ENCODE results near the gene SYPL1.

SYPL1 gene

GRCh38 chr7:106116161-106116704 is 4.1 kb upstream of the SYPL1 start:
- no peaks in the 10 kb centered on the region for H3K36me3 ChIP-seq (ENCODE audit: insufficient read depth, low read length)
- no peak overlapping the region for H2AFZ ChIP-seq (ENCODE audit: low read depth, low read length)
- peaks cover 4% of the 10 kb centered on the region for H3K4me1 ChIP-seq (ENCODE audit: insufficient read depth, low read length)

DNA sequence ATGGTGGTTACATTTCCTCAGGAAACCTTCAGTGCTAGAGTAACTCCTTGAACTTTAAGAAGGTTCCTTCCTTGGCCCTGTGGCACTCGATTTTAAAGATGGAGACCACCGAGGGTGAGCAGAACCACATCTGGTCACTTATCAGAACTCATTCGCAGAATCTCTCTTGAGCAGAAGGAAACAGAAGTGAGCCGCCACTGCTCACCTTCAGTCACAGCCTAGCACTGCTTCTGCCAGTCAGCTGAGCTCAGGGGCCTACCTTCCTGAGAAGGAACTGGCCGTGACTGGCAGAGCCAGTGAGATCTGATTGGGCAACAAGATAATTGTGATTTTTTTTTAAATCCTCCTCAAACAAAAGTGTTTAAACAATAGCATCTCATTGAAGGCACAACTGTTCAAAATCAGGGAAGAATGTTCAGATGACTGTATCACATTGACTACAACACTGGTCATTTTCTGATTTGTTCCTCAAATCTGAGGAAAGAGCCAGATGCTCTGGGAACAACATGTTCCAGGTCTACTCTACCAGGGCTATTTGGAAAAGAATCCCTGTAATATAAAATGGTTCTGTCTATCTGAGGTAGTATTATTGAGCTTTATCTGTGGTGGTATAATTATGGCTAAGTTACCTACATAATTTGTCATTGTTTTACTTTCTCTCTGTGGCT is 2.7 kb upstream of the SYPL1 start:
- peaks cover 11% of the 10 kb centered on the region for H3K4me1 ChIP-seq (ENCODE audit: insufficient read depth, low read length)
- H3K27me3 ChIP-seq (ENCODE audit: insufficient read depth, low read length), result peaks cover 13% of the 10 kb centered on the region
- H2AFZ ChIP-seq (ENCODE audit: low read depth, low read length), result no peak overlapping the region
- H3K36me3 ChIP-seq (ENCODE audit: insufficient read depth, low read length), result no peaks in the 10 kb centered on the region
- no peak overlapping the region for H3K4me3 ChIP-seq (ENCODE audit: low read length)
- H3K9me3 ChIP-seq (ENCODE audit: low read length), result no peaks in the 10 kb centered on the region

More at GRCh38 chr7:106116161-106116704, 4.1 kb upstream of the SYPL1 start:
- Histone ChIP-seq H3K27me3 (ENCODE audit: insufficient read depth, low read length) (peaks cover 19% of the 10 kb centered on the region), H3K4me3 (ENCODE audit: low read length) (no peak overlapping the region), H3K9me3 (ENCODE audit: low read length) (no peaks in the 10 kb centered on the region)

DNA sequence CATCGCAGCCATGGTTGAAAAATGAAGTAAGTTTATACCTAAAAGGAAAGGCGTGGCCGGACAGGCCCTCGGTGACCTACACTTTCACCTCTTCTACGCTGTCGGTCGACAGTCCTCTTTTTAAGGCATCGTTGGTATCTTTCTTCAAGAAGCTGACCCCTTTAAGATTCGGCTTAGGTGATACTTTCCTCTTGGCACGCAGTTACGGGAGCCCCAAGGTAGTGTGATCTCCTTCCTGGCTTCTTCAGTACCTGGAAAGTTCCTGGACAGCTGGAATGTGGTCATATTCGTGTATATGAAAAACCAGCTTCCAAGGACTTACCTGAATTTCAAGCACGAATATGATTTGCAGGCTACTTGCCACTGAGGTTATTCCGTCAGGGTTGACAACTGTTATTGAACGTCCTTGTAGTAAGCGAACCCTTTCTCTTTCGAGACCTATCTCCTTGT is 885 bp upstream of the SYPL1 start:
- Histone ChIP-seq H2AFZ (ENCODE audit: low read depth, low read length) (peak overlapping the region; percentile 77), H3K27me3 (ENCODE audit: insufficient read depth, low read length) (peaks cover 10% of the 10 kb centered on the region), H3K36me3 (ENCODE audit: insufficient read depth, low read length) (no peaks in the 10 kb centered on the region), H3K4me3 (ENCODE audit: low read length) (peak overlapping the region; percentile 99), H3K4me1 (ENCODE audit: insufficient read depth, low read length) (peaks cover 29% of the 10 kb centered on the region), H3K9me3 (ENCODE audit: low read length) (no peaks in the 10 kb centered on the region)

DNA sequence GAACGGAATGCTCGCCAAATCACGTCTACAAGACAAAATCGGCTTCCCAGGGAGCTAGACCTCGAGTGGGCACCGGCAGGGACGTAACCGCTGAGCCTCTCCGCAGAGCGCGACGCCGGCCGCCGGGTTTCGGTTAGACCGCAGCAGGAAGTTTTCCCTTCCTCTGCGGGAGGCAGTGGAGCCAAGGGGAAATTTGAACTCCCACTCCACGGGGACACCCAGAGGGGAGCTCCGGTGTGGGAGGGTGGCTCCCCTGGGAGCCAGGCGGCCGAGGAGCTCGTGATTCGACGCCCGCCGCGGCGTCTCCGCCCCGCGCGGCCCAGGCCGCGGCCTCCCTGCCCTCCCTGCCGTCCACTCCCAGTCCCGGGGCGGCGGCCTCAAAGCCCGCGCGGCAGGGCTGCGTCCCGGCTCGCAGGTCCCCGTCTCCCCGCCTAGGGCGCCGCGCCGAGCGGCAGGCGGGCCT is 426 bp downstream of the SYPL1 start:
- Histone ChIP-seq H3K4me3 (ENCODE audit: low read length) (peak overlapping the region; percentile 99), H3K4me1 (ENCODE audit: insufficient read depth, low read length) (peaks cover 29% of the 10 kb centered on the region), H2AFZ (ENCODE audit: low read depth, low read length) (peak overlapping the region; percentile 94), H3K27me3 (ENCODE audit: insufficient read depth, low read length) (peaks cover 3% of the 10 kb centered on the region), H3K9me3 (ENCODE audit: low read length) (no peaks in the 10 kb centered on the region), H3K36me3 (ENCODE audit: insufficient read depth, low read length) (no peaks in the 10 kb centered on the region)

DNA sequence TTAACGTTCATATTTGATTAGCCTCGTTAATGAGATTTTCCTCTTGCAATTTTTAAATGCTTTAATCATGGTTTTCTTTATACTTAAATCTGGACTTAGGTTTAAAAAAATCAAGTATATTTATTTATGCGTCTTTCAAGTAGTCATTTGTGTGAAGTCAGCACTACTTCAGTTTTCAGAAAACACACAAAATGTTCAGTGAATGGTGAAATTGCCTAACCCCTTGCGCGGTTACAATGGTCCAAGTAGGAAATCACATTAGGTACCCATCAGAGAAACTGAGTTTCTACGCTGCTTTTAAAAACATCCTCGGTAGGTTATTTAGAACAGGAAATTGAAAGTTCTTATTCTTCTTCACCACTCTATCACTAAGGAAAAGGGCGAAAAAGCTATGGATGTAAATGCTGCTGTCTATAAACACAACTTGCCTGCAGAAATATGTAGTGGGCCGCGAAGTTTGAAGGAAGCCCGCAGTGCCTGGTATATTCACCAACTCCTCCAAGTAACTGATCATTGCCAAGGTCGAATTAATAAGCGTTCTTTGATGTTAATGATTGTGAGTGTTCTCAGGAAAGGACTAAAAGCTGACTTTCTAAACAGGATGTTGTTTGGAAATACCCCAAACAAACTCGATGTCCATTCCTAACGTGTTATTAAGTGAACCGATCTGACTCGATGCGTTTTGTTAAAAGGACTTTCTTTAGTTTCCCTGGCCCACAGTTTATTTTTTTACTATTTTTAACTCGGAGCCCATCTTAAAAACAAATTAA is 1.0 kb downstream of the SYPL1 start:
- H3K4me1 ChIP-seq (ENCODE audit: insufficient read depth, low read length), result peaks cover 29% of the 10 kb centered on the region
- no peaks in the 10 kb centered on the region for H3K36me3 ChIP-seq (ENCODE audit: insufficient read depth, low read length)
- no peaks in the 10 kb centered on the region for H3K9me3 ChIP-seq (ENCODE audit: low read length)
- H3K4me3 ChIP-seq (ENCODE audit: low read length), result peak overlapping the region; percentile 99
- no peaks in the 10 kb centered on the region for H3K27me3 ChIP-seq (ENCODE audit: insufficient read depth, low read length)
- H2AFZ ChIP-seq (ENCODE audit: low read depth, low read length), result peak overlapping the region; percentile 94

DNA sequence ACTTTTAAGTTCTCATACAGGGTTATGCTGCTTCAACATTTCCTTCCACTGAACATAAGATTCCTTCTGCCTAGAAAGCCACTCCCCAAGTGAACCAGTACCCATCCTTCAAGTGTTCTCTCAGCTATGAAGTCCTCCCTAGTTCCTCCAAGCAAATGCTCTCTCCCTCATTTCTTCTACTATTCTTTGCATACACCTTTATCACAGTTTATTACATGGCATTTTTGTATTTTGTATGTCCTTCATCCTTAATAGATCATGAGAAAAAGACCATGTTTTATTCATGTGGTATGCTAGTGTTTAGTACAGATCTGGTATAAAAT is 1.9 kb downstream of the SYPL1 start:
- Histone ChIP-seq H3K9me3 (ENCODE audit: low read length) (no peaks in the 10 kb centered on the region), H3K4me1 (ENCODE audit: insufficient read depth, low read length) (peaks cover 29% of the 10 kb centered on the region), H3K36me3 (ENCODE audit: insufficient read depth, low read length) (no peaks in the 10 kb centered on the region), H3K4me3 (ENCODE audit: low read length) (peak overlapping the region; percentile 99), H3K27me3 (ENCODE audit: insufficient read depth, low read length) (no peaks in the 10 kb centered on the region), H2AFZ (ENCODE audit: low read depth, low read length) (no peak overlapping the region)

- Histone ChIP-seq H3K36me3 (ENCODE audit: insufficient read depth, low read length) (no peaks in the 10 kb centered on the region), H3K27me3 (ENCODE audit: insufficient read depth, low read length) (no peaks in the 10 kb centered on the region), H3K9me3 (ENCODE audit: low read length) (no peaks in the 10 kb centered on the region), H3K4me3 (ENCODE audit: low read length) (peak overlapping the region; percentile 99), H2AFZ (ENCODE audit: low read depth, low read length) (no peak overlapping the region), H3K4me1 (ENCODE audit: insufficient read depth, low read length) (peaks cover 29% of the 10 kb centered on the region)
Measured at GRCh38 chr7:106109521-106110237, 2.4 kb downstream of the SYPL1 start.

DNA sequence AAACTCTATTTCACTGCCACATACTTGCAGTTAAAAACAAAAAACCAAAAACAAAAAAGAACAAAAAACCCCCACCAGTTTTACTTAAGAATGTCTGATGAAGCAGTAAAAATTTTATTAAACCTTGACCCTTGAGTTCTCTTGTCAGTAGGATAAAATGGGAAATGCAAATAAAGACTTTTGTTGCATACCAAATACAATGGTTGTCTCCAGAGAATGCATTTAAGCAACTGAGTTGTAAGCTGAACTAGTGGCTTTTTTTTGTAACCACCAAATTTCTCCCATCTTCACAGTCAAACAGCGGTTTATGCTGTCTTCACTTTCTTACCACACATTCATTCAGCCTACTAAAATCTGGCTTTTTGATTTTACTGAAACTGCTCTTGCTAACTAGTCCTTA is 3.1 kb downstream of the SYPL1 start:
- Histone ChIP-seq H3K4me1 (ENCODE audit: insufficient read depth, low read length) (peaks cover 29% of the 10 kb centered on the region), H3K36me3 (ENCODE audit: insufficient read depth, low read length) (no peaks in the 10 kb centered on the region), H3K9me3 (ENCODE audit: low read length) (no peaks in the 10 kb centered on the region), H3K4me3 (ENCODE audit: low read length) (no peak overlapping the region), H3K27me3 (ENCODE audit: insufficient read depth, low read length) (no peaks in the 10 kb centered on the region), H2AFZ (ENCODE audit: low read depth, low read length) (no peak overlapping the region)

DNA sequence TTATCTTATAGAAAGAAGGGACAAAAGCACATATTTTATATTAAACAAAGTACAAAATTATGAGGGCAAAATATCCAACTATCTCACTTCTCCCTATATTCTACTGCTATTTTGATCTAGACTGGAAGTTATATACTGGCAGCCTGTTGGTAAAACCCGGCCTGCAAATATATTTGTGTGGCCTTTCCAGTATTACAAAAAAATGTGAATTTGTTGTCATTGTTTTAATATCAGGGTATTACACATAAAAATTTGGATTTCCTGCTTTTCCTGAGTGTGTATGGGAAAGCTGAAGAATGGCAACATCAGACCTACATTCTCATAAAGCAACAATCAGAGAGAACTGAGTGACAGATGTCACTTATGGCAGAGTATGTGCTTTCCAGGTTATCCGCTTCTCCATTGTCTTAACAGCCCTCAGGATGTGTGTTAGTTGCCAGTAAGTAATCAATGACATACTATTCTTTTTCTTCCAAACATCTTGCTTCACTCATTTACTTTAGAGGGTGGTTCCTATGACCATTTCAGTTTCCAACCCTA is 7.3 kb downstream of the SYPL1 start:
- Histone ChIP-seq H3K4me1 (ENCODE audit: insufficient read depth, low read length) (peaks cover 17% of the 10 kb centered on the region), H3K9me3 (ENCODE audit: low read length) (no peaks in the 10 kb centered on the region), H3K27me3 (ENCODE audit: insufficient read depth, low read length) (no peaks in the 10 kb centered on the region), H3K4me3 (ENCODE audit: low read length) (no peak overlapping the region), H2AFZ (ENCODE audit: low read depth, low read length) (no peak overlapping the region), H3K36me3 (ENCODE audit: insufficient read depth, low read length) (no peaks in the 10 kb centered on the region)

GRCh38 chr7:106102387-106102966 is 9.6 kb downstream of the SYPL1 start:
- H3K36me3 ChIP-seq (ENCODE audit: insufficient read depth, low read length), result peaks cover 7% of the 10 kb centered on the region
- no peaks in the 10 kb centered on the region for H3K4me1 ChIP-seq (ENCODE audit: insufficient read depth, low read length)
- no peaks in the 10 kb centered on the region for H3K9me3 ChIP-seq (ENCODE audit: low read length)
- H3K4me3 ChIP-seq (ENCODE audit: low read length), result no peak overlapping the region
- H3K27me3 ChIP-seq (ENCODE audit: insufficient read depth, low read length), result no peaks in the 10 kb centered on the region
- H2AFZ ChIP-seq (ENCODE audit: low read depth, low read length), result no peak overlapping the region

- Histone ChIP-seq H3K4me1 (ENCODE audit: insufficient read depth, low read length) (no peaks in the 10 kb centered on the region), H3K9me3 (ENCODE audit: low read length) (no peaks in the 10 kb centered on the region), H3K27me3 (ENCODE audit: insufficient read depth, low read length) (no peaks in the 10 kb centered on the region), H3K4me3 (ENCODE audit: low read length) (no peak overlapping the region), H3K36me3 (ENCODE audit: insufficient read depth, low read length) (peaks cover 14% of the 10 kb centered on the region), H2AFZ (ENCODE audit: low read depth, low read length) (no peak overlapping the region)
Measured at GRCh38 chr7:106101726-106102125, 10.4 kb downstream of the SYPL1 start.

- Histone ChIP-seq H3K9me3 (ENCODE audit: low read length) (no peaks in the 10 kb centered on the region), H3K4me3 (ENCODE audit: low read length) (no peak overlapping the region), H3K36me3 (ENCODE audit: insufficient read depth, low read length) (peaks cover 18% of the 10 kb centered on the region), H3K27me3 (ENCODE audit: insufficient read depth, low read length) (no peaks in the 10 kb centered on the region), H2AFZ (ENCODE audit: low read depth, low read length) (no peak overlapping the region), H3K4me1 (ENCODE audit: insufficient read depth, low read length) (no peaks in the 10 kb centered on the region)
Measured at GRCh38 chr7:106100863-106101629, 11.1 kb downstream of the SYPL1 start.

All from neuron (in vitro differentiated cells).